Measurements from ENCODE around the gene ATAD2B.

- TF ChIP-seq CTCF (IDR thresholded peaks at IDR 0.05; ENCODE audit: low read depth, low read length, missing input control) = no peak
- TF ChIP-seq ZBTB33 (IDR thresholded peaks at IDR 0.05) = no peak
- no peak for TF ChIP-seq YY1 (IDR thresholded peaks at IDR 0.05)
- no peak for TF ChIP-seq RAD21 (IDR thresholded peaks at IDR 0.05)
- no peak for TF ChIP-seq TAF1 (conservative IDR thresholded peaks at IDR 0.05)
- no peak for TF ChIP-seq GABPA (IDR thresholded peaks at IDR 0.05 in 1 of 2, conservative IDR thresholded peaks at IDR 0.05 in 1 of 2)
- TF ChIP-seq JUND (IDR thresholded peaks at IDR 0.05) = no peak
- TF ChIP-seq ATF3 (IDR thresholded peaks at IDR 0.05) = no peak
- no peak for TF ChIP-seq FOXA1 (IDR thresholded peaks at IDR 0.05)
- TF ChIP-seq RXRA (IDR thresholded peaks at IDR 0.05) = no peak
- no peak for TF ChIP-seq REST (IDR thresholded peaks at IDR 0.05)
- TF ChIP-seq EGR1 (IDR thresholded peaks at IDR 0.05; ENCODE audit: low read depth in 2 of 2) = no peak
These were observed 137.9 kb downstream of the ATAD2B start for GRCh38 chr2:23789012-23789411.
